Ovary (tissue), 9 donors: ENCODE measurements around the gene VDR. TPM values are rescaled to one million over a fixed set of nuclear protein-coding genes. Genes with fewer than 3 reads are reported as not detected.
A peak's percentile ranks its signal among the peaks of the same experiment; 100 is the strongest.

ENCODE experiments used
- DNase-seq, 5 donors: peaks; one replicate each; pipeline ENCODE4 v3.0.0-alpha.2; 2019 to 2020
- H3K27ac ChIP-seq, 2 donors: fragments of 200-600 bp; one replicate each; pipeline versions ENCODE4 v1.5.1 to v1.8.0; 2019 to 2022
- H3K27me3 ChIP-seq: fragments of 200-600 bp; one replicate; pipeline ENCODE4 v1.8.0; 2022
- H3K36me3 ChIP-seq: fragments of 200-600 bp; sonication (generic); one replicate; pipeline ENCODE4 v1.5.1; 2019
- H3K4me1 ChIP-seq: one replicate; pipeline ENCODE4 v1.8.1; 2013; ENCODE audit warnings: mild to moderate bottlenecking, moderate library complexity; ENCODE audit not compliant: insufficient read depth
- H3K4me3 ChIP-seq: fragments of 200-600 bp; sonication (generic); one replicate; pipeline ENCODE4 v1.5.1; 2017
- H3K9me3 ChIP-seq, 2 donors: fragments of 200-600 bp in 1 of 2; sonication (generic) in 1 of 2; one replicate each; pipeline versions ENCODE4 v1.5.1 to v1.8.1; 2013 to 2019; ENCODE audit warnings: mild to moderate bottlenecking in 1 of 2, moderate library complexity in 1 of 2
- EP300 ChIP-seq: sonication (generic); formaldehyde crosslinking; IDR thresholded peaks from one replicate; pipeline ENCODE4 v1.6.1; 2017; ENCODE audit warnings: antibody characterized with exemption
- POLR2A ChIP-seq: fragments of 450-650 bp; IDR thresholded peaks from one replicate; pipeline ENCODE4 v1.6.1; 2017; ENCODE audit warnings: antibody characterized with exemption, mild to moderate bottlenecking, moderate library complexity
- WGBS, 3 donors: extraction: QIAGEN DNeasy Blood & Tissue Kit in 1 of 3; methylation state at CpG; one replicate each; pipeline versions ENCODE4 v1.1.5 to v1.1.7; 2013 to 2017; 5-methylcytosine and 5-hydroxymethylcytosine counted together
- intact Hi-C, 4 donors: fragments of 100-400 bp; cut with DNase I; formaldehyde crosslinking; loops; one replicate each; pipeline versions ENCODE4 v1.11.0 to v1.15.1; 2022 to 2023
- polyA plus RNA-seq, 2 donors: library from polyadenylated mRNA; stranded (reverse); fragments of 200-250 nt in 1 of 2; fragments of 350-450 nt in 1 of 2; fragmentation: Illumina TruSeq in 1 of 2; extraction: RNeasy Lipid Tissue Mini Kit (QIAGEN cat#74804) in 1 of 2; gene quantifications; one replicate each; pipeline ENCODE4 v1.2.3, GENCODE V29; 2013 to 2014
- total RNA-seq, 7 donors: library from RNA; depleted of rRNA in 2 of 7; stranded (reverse); fragments of >200 nt in 2 of 7; fragmentation: NEBNext Ultra II Directional in 3 of 7; extraction: Animal tissue kit (Norgen Biotek cat#: 25700) in 3 of 7; gene quantifications; one replicate each; pipeline versions ENCODE4 v1.1.0 to v1.2.4, GENCODE V29; 2016 to 2023
- TF ChIP-seq, protein P1 (sequence below), 3 donors: fragments of 450-650 bp in 2 of 3; fragments of 200-600 bp in 1 of 3; IDR thresholded peaks; one replicate each; pipeline versions ENCODE4 v1.5.1 to v1.8.0; 2016 to 2022; ENCODE audit warnings: antibody characterized with exemption in 3 of 3, mild to moderate bottlenecking in 1 of 3
- donor health status: DM: no; HTN: no; CAD: no; lungs with moderate emphysema.
- donor health status: DM: no; HTN: no; CAD: no.
- donor health status: Bipolar disorder and iron deficiency.
- donor health status: DM: yes; HTN: yes; CAD: no.
- donor health status: DM: no; HTN: no; CAD: no.
- donor health status: DM: yes; HTN: yes; CAD: no.

VDR gene
- total and polyA plus RNA-seq, 9 donors = 0.31 to 2.7 (median 1.1) TPM

DNA sequence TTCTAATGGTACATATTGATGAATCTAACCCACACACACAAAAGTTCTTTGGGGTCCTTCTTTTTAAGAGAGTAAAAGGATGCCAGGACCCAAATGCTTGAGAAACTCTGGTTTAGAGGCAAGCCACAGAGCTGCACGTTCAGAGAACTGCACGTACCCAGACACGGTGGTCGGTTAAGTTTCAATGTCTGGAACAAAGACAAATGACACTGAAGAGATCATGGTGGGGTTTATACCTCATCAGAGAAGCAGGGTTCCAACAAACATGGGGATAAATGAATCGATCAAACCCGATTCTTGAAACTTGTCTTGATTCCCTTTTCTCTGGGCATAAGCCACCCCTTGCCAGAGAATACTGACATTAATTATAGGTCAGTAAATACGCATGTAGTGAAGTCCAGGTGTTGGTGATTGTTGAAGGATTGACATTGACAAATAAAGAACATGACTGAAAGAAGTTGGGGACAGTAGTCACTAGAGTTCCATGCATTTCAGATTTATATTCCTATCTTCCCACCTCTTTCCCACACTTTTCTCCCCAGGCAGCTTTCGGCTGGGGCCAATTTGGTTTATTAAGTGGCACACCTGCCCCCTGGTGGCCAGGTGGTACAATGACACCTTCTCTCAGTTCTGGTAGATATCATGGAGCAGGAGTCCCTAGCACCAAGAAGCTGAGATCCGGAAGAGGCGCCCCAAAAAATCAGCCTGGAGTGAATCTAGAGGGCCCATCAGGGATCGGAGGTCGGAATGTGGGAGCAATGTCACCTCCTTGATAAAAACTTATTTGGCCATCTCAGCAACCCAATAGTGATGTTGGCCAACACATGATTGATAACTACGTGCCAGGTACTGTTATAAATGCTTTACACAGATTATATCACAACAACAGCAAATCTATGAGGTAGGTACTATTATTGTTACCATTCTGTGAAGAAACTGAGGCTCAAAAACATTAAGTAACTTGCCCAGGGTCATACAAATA lies 67.3 kb downstream of the VDR start:
- H3K9me3 ChIP-seq = no peaks in the 10 kb centered on the region
- no peak for TF ChIP-seq POLR2A
- TF ChIP-seq EP300 = no peak
- TF ChIP-seq, protein P1, sequence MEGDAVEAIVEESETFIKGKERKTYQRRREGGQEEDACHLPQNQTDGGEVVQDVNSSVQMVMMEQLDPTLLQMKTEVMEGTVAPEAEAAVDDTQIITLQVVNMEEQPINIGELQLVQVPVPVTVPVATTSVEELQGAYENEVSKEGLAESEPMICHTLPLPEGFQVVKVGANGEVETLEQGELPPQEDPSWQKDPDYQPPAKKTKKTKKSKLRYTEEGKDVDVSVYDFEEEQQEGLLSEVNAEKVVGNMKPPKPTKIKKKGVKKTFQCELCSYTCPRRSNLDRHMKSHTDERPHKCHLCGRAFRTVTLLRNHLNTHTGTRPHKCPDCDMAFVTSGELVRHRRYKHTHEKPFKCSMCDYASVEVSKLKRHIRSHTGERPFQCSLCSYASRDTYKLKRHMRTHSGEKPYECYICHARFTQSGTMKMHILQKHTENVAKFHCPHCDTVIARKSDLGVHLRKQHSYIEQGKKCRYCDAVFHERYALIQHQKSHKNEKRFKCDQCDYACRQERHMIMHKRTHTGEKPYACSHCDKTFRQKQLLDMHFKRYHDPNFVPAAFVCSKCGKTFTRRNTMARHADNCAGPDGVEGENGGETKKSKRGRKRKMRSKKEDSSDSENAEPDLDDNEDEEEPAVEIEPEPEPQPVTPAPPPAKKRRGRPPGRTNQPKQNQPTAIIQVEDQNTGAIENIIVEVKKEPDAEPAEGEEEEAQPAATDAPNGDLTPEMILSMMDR (IDR thresholded peaks at IDR 0.05) = peak; percentile 67 to 92 (median 91)
- DNase-seq = peak; percentile 70 to 84 (median 81)
- no peaks in the 10 kb centered on the region for H3K27me3 ChIP-seq
- intact Hi-C loops = loop anchor here (2.0 to 10.0 kb wide), 8 partner anchors 31 to 120 kb away; no protein-coding TSS in a partner anchor
- H3K4me1 ChIP-seq = peaks cover 4% of the 10 kb centered on the region
- no peaks in the 10 kb centered on the region for H3K36me3 ChIP-seq
- 59 to 63% (median 60%) methylated on average over 13 of the region's 13 CpGs for WGBS, 3 donors
- H3K27ac ChIP-seq = peak overlapping the region in 1 of 2 donors; percentile 15
- no peak overlapping the region for H3K4me3 ChIP-seq

DNA sequence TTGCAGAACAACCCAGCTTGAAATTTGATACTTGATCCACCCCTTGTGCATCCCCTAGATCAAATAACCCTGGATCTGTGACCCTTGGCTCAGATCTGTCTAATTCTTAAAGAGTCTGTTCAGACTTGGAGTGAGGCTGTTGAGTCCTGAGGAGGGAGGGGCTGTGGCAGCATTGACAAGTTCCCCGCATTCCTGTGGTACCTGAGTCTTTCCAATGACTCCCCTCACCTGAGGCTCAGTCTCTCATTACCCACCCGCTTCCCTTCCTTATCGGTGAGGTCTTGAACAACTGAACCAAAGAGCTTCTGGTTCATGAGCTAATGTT lies 69.0 kb downstream of the VDR start:
- H3K36me3 ChIP-seq = no peaks in the 10 kb centered on the region
- no peak overlapping the region for H3K27ac ChIP-seq
- TF ChIP-seq, protein P1 (IDR thresholded peaks at IDR 0.05) = no peak
- no peak for TF ChIP-seq POLR2A
- no peak for TF ChIP-seq EP300
- no peak for DNase-seq
- no peaks in the 10 kb centered on the region for H3K27me3 ChIP-seq
- H3K4me3 ChIP-seq = no peak overlapping the region
- intact Hi-C loops = loop anchor here (2.0 to 10.0 kb wide), 7 partner anchors 29 to 118 kb away; no protein-coding TSS in a partner anchor
- 87 to 90% (median 90%) methylated on average over 3 of the region's 3 CpGs for WGBS, 3 donors
- no peaks in the 10 kb centered on the region for H3K4me1 ChIP-seq
- no peaks in the 10 kb centered on the region for H3K9me3 ChIP-seq

DNA sequence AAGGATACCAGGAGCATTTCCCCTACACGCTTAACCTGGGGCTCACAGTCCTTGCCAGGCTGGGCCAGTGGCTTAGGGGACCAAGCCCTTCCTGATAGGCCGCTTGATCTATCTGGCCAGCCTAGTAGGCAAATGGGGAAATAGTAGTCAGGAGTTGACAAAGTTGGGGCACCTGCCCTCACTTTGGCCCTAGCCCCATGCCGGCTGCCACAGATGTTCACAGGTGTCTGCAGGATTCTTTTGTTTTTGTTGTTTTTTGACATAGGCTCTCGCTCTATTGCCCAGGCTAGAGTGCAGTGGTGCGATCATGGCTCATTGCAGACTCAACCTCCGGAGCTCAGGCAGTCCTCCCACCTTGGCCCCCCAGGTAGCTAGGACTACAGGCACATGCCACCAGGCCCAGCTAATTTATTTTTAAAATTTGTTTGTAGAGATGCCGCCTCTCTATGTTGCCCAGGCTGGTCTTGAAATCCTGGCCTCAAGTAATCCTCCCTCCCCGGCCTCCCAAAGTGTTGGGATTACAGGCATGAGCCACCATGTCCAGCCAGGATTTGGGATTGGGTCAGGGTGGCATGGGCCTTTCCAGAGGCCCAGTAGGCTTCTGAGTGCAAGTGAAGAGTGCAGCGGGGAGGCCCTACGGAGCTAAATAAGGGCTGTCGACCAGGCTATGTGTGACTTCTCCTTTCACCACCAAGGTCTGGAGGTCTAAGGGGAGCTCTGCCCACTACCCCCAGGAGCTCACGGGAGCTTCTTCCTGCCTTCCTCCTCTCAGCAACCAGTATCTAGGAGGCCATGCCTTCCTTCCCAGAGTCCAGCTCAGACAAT lies 69.6 kb downstream of the VDR start:
- Histone ChIP-seq H3K4me1 (no peaks in the 10 kb centered on the region), H3K36me3 (no peaks in the 10 kb centered on the region), H3K27me3 (no peaks in the 10 kb centered on the region), H3K9me3 (no peaks in the 10 kb centered on the region), H3K27ac (no peak overlapping the region), H3K4me3 (no peak overlapping the region)
- peak in 1 of 5 donors; percentile 16 for DNase-seq
- TF ChIP-seq POLR2A (no peak), EP300 (no peak)
- TF ChIP-seq, protein P1 (IDR thresholded peaks at IDR 0.05) = no peak
- intact Hi-C loops = loop anchor here (5.0 to 10.0 kb wide), 6 partner anchors 33 to 118 kb away; no protein-coding TSS in a partner anchor
- WGBS, 3 donors = 84 to 87% (median 87%) methylated on average over 12 of the region's 12 CpGs

DNA sequence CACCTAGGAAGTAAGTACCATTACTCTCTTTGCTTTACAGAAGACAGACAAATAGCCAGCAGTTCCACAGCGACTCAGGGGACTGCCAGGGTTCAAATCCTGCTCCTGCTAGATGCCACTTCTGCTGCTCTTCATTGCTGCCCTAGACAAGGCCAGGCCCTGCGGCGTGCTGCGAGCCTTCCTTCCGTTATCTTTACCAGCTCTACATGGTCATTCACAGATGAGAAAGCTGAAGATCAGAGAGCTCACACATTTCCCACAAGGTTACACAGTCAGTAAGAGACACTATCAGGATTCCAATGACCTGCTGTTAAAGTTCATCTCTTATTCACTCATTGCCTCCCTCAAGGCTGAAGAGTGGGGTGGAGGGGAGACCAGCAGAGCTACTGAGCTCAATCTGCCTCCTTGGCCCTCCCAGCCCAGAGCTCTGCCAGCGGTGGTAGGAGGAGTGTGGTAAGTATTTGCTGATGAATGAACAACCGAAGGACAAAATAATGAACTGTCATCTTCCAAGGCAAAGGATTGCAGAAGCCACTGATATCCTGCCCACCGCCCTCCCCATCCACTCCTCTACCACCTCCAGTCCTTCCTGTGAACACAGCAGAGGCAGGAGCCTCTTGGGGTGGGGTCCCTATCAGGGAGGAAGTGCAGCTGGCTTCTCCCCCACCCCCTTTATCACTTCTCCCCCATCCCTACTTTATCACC lies 70.4 kb downstream of the VDR start:
- TF ChIP-seq POLR2A = no peak
- no peak for TF ChIP-seq EP300
- Histone ChIP-seq H3K9me3 (no peaks in the 10 kb centered on the region), H3K4me3 (no peak overlapping the region), H3K27me3 (no peaks in the 10 kb centered on the region), H3K36me3 (no peaks in the 10 kb centered on the region), H3K27ac (no peak overlapping the region), H3K4me1 (peaks cover 1% of the 10 kb centered on the region)
- intact Hi-C loops = loop anchor here in 1 of 4 donors (10.0 kb wide), 2 partner anchors 50 to 100 kb away; no protein-coding TSS in a partner anchor
- WGBS, 3 donors = 78 to 84% (median 81%) methylated on average over 8 of the region's 8 CpGs
- peak in 1 of 5 donors; percentile 12 for DNase-seq
